HL-60 (cell line): ENCODE measurements around the gene SEPTIN12.

Source experiments
- CTCF ChIP-seq: IDR thresholded peaks from one replicate; pipeline ENCODE4 v1.5.1; 2011; ENCODE audit warnings: low read length, control low read depth, inconsistent platforms; ENCODE audit not compliant: insufficient read depth
- POLR2AphosphoS5 ChIP-seq: IDR thresholded peaks from 2 replicates; pipeline ENCODE4 v1.6.1; 2012; ENCODE audit warnings: low read depth

- TF ChIP-seq CTCF (no peak), POLR2AphosphoS5 (no peak)
Observed at GRCh38 chr16:4787627-4788482, at the start of gene SEPTIN12.
